Kidney epithelial cell (primary cell): Measurements from ENCODE around the gene IL7R. TPM values are rescaled to one million over a fixed set of nuclear protein-coding genes. Genes with fewer than 3 reads are reported as not detected.
"Not testable (repeated sequence)": the region's sequence is repeated elsewhere in the genome, so short reads cannot be mapped to it uniquely, and the experiment has no call there.

ENCODE experiments used
- DNase-seq: peaks from one replicate; pipeline ENCODE4 v3.0.0-alpha.2; 2010; ENCODE audit warnings: low read depth
- H3K27me3 ChIP-seq: 2 replicates; pipeline ENCODE4 v1.6.0; 2011; ENCODE audit warnings: low read length; ENCODE audit not compliant: control insufficient read depth, insufficient read depth
- H3K36me3 ChIP-seq: 2 replicates; pipeline ENCODE4 v1.5.1; 2011; ENCODE audit warnings: low read length; ENCODE audit not compliant: control insufficient read depth, insufficient read depth
- H3K4me3 ChIP-seq: 2 replicates; pipeline ENCODE4 v1.5.1; 2011; ENCODE audit warnings: low read depth, mild to moderate bottlenecking, control low read depth, low read length
- total RNA-seq: library from RNA; depleted of rRNA; stranded (reverse); fragments of >200 nt; gene quantifications from 2 replicates; pipeline ENCODE4 v1.2.3, GENCODE V29; 2015
- TF ChIP-seq, protein P1 (sequence below): IDR thresholded peaks from 2 replicates; pipeline ENCODE4 v1.5.1; 2011; ENCODE audit warnings: mild to moderate bottlenecking, moderate library complexity, low read length, control low read depth, inconsistent platforms; ENCODE audit not compliant: insufficient read depth, poor library complexity, severe bottlenecking

Gene IL7R
- total RNA-seq, 1 donor from 2014 or later: 1.6 TPM

- TF ChIP-seq, protein P1, sequence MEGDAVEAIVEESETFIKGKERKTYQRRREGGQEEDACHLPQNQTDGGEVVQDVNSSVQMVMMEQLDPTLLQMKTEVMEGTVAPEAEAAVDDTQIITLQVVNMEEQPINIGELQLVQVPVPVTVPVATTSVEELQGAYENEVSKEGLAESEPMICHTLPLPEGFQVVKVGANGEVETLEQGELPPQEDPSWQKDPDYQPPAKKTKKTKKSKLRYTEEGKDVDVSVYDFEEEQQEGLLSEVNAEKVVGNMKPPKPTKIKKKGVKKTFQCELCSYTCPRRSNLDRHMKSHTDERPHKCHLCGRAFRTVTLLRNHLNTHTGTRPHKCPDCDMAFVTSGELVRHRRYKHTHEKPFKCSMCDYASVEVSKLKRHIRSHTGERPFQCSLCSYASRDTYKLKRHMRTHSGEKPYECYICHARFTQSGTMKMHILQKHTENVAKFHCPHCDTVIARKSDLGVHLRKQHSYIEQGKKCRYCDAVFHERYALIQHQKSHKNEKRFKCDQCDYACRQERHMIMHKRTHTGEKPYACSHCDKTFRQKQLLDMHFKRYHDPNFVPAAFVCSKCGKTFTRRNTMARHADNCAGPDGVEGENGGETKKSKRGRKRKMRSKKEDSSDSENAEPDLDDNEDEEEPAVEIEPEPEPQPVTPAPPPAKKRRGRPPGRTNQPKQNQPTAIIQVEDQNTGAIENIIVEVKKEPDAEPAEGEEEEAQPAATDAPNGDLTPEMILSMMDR: no peak
- Histone ChIP-seq H3K36me3 (no peaks in the 10 kb centered on the region), H3K4me3 (no peak overlapping the region), H3K27me3 (no peaks in the 10 kb centered on the region)
- DNase-seq: no peak
These were observed 30.8 kb downstream of the IL7R start for GRCh38 chr5:35887321-35888100.

GRCh38 chr5:35890021-35891020, 33.6 kb downstream of the IL7R start:
- Histone ChIP-seq H3K27me3 (no peaks in the 10 kb centered on the region), H3K36me3 (no peaks in the 10 kb centered on the region), H3K4me3 (no peak overlapping the region)
- TF ChIP-seq, protein P1: no peak
- no peak for DNase-seq

- DNase-seq, H3K27me3 ChIP-seq, H3K4me3 ChIP-seq, H3K36me3 ChIP-seq: not testable (repeated sequence)
These were observed 36.1 kb downstream of the IL7R start for GRCh38 chr5:35892799-35893198.

DNA sequence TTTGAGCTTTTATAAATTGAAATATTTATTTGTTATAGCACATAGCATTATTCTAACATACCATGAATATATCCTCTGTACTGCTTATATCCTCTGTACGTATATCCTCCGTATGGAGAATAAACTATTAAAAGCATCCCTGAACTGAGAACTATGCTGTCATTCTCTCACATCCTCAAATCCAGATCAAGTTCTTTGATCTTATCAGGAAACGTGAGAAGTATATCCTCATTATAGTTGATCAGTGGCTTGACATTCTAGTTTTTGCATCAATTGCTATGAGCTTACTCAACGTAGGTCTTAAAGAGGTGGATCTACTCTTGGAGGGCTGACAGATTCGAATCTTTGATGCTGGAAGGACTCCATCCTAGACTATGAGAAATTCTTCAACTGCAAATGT, 37.4 kb downstream of the IL7R start:
- Histone ChIP-seq H3K27me3 (no peaks in the 10 kb centered on the region), H3K36me3 (no peaks in the 10 kb centered on the region), H3K4me3 (no peak overlapping the region)
- TF ChIP-seq, protein P1: no peak
- DNase-seq: no peak

DNA sequence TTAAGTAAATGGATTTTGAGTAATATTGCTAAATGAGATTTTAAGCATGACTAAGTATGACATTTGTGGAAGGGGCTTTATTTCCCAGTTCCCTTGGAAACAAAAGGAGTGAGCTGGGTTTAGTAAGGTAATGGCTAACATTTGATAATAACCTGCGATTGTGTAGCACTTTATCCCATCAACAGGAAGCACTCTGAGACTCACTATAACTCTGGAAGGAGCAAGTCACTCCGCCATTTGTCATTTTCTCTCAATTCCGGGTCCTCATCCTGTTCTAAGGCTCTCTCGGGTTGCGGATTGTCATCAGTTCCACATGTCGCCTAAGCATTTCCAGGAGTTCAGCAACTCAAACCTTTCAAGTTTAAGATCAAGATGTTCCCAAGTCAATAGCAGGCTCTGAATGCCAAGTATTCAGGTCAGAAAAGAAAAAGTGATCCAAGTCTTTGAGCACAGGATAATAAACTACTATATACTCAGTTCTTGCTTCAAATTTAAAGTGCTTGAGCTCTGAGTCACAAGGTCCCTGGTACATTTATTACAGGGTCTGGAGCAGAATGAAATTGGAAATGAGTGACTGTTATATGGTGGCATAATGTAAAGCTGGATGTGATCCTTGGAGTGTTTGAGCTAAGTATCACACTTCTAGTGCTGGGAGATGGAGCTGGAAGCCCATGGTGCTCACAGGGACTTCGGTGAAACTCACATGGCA, 42.4 kb downstream of the IL7R start:
- TF ChIP-seq, protein P1: no peak
- no peaks in the 10 kb centered on the region for H3K27me3 ChIP-seq
- DNase-seq: no peak
- H3K36me3 ChIP-seq: no peaks in the 10 kb centered on the region
- no peak overlapping the region for H3K4me3 ChIP-seq

DNA sequence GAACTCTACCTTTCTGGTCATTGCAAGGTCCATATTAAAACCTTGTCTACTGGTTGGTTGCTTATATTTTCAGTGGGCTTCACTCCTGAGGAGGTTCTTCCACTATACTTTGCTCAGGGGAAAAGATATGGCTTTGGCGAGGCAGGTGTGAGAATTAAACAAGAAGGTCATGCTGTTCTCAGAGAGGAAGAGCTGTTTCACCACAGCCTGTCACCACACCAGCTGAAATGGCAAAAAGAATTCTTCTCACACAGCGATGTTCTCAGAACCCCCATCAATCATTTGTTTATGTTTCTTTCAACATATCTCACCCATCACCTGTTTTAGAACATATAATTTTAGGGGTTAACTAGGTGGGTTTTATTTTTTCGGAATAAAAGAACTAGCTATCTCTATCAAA, 43.1 kb downstream of the IL7R start:
- DNase-seq: no peak
- H3K27me3 ChIP-seq: no peaks in the 10 kb centered on the region
- TF ChIP-seq, protein P1: no peak
- H3K4me3 ChIP-seq: no peak overlapping the region
- H3K36me3 ChIP-seq: no peaks in the 10 kb centered on the region
